Gastrocnemius medialis (tissue), 4 donors: ENCODE data around the gene CDC42BPA.

Experiments
- POLR2A ChIP-seq, 2 donors: fragments of 450-650 bp; IDR thresholded peaks; one replicate each; pipeline ENCODE4 v1.6.1; 2017; ENCODE audit warnings: antibody characterized with exemption in 2 of 2, mild to moderate bottlenecking in 2 of 2, moderate library complexity in 2 of 2
- TF ChIP-seq, protein P1 (sequence below), 5 experiments: fragments of 450-650 bp in 3 of 5; fragments of 200-600 bp in 2 of 5; sonication (generic) in 2 of 5; IDR thresholded peaks in 4 of 5; conservative IDR thresholded peaks in 1 of 5; 1 replicate in 4 of 5; 2 replicates in 1 of 5; pipeline ENCODE4 v1.5.1; 2016 to 2019; ENCODE audit warnings: antibody characterized with exemption in 5 of 5, mild to moderate bottlenecking in 3 of 5, moderate library complexity in 3 of 5

- TF ChIP-seq, protein P1, sequence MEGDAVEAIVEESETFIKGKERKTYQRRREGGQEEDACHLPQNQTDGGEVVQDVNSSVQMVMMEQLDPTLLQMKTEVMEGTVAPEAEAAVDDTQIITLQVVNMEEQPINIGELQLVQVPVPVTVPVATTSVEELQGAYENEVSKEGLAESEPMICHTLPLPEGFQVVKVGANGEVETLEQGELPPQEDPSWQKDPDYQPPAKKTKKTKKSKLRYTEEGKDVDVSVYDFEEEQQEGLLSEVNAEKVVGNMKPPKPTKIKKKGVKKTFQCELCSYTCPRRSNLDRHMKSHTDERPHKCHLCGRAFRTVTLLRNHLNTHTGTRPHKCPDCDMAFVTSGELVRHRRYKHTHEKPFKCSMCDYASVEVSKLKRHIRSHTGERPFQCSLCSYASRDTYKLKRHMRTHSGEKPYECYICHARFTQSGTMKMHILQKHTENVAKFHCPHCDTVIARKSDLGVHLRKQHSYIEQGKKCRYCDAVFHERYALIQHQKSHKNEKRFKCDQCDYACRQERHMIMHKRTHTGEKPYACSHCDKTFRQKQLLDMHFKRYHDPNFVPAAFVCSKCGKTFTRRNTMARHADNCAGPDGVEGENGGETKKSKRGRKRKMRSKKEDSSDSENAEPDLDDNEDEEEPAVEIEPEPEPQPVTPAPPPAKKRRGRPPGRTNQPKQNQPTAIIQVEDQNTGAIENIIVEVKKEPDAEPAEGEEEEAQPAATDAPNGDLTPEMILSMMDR (IDR thresholded peaks at IDR 0.05 in 4 of 5, conservative IDR thresholded peaks at IDR 0.05 in 1 of 5): no peak
- TF ChIP-seq POLR2A (IDR thresholded peaks at IDR 0.05): no peak
Measured at GRCh38 chr1:226948996-226949395, 369.3 kb downstream of the CDC42BPA start.
